ENCODE results near the gene ALDH3A2.

ALDH3A2 gene

GRCh38 chr17:19706791-19707727, 58.5 kb downstream of the ALDH3A2 start:
- no peaks in the 10 kb centered on the region for H4K20me1 ChIP-seq (ENCODE audit: insufficient read depth)
- no peak overlapping the region for H3K4me2 ChIP-seq
- H3K4me1 ChIP-seq (ENCODE audit: low read depth, poor library complexity, severe bottlenecking) = no peaks in the 10 kb centered on the region
- no peak overlapping the region for H3K4me3 ChIP-seq (IDR thresholded peaks at IDR 0.05; ENCODE audit: insufficient read depth, low read depth, low read length)
- no peaks in the 10 kb centered on the region for H3K27me3 ChIP-seq (ENCODE audit: insufficient read depth, low read depth)
- H3K9ac ChIP-seq = no peak overlapping the region
- no peak overlapping the region for H3K27ac ChIP-seq
- H2AFZ ChIP-seq (ENCODE audit: low read depth) = no peak overlapping the region
- no peaks in the 10 kb centered on the region for H3K36me3 ChIP-seq (ENCODE audit: insufficient read depth)
- H3K79me2 ChIP-seq (ENCODE audit: insufficient read depth, low read depth) = no peaks in the 10 kb centered on the region
- TF ChIP-seq CTCF (conservative IDR thresholded peaks at IDR 0.05; ENCODE audit: low read depth, low read length) = no peak

- Histone ChIP-seq H2AFZ (ENCODE audit: low read depth) (no peak overlapping the region), H3K27me3 (ENCODE audit: insufficient read depth, low read depth) (no peaks in the 10 kb centered on the region), H3K27ac (no peak overlapping the region), H3K36me3 (ENCODE audit: insufficient read depth) (no peaks in the 10 kb centered on the region), H3K4me1 (ENCODE audit: low read depth, poor library complexity, severe bottlenecking) (no peaks in the 10 kb centered on the region), H3K4me2 (no peak overlapping the region), H3K9ac (no peak overlapping the region), H4K20me1 (ENCODE audit: insufficient read depth) (no peaks in the 10 kb centered on the region), H3K4me3 (IDR thresholded peaks at IDR 0.05; ENCODE audit: insufficient read depth, low read depth, low read length) (no peak overlapping the region), H3K79me2 (ENCODE audit: insufficient read depth, low read depth) (no peaks in the 10 kb centered on the region)
- TF ChIP-seq CTCF (conservative IDR thresholded peaks at IDR 0.05; ENCODE audit: low read depth, low read length) = no peak
Observed at GRCh38 chr17:19707728-19708221, 59.2 kb downstream of the ALDH3A2 start.

GRCh38 chr17:19708431-19709175, 60.1 kb downstream of the ALDH3A2 start:
- no peak for TF ChIP-seq CTCF (conservative IDR thresholded peaks at IDR 0.05; ENCODE audit: low read depth, low read length)
- H3K4me2 ChIP-seq = no peak overlapping the region
- no peaks in the 10 kb centered on the region for H3K79me2 ChIP-seq (ENCODE audit: insufficient read depth, low read depth)
- H3K27ac ChIP-seq = no peak overlapping the region
- no peak overlapping the region for H3K4me3 ChIP-seq (IDR thresholded peaks at IDR 0.05; ENCODE audit: insufficient read depth, low read depth, low read length)
- H3K4me1 ChIP-seq (ENCODE audit: low read depth, poor library complexity, severe bottlenecking) = no peaks in the 10 kb centered on the region
- no peaks in the 10 kb centered on the region for H3K27me3 ChIP-seq (ENCODE audit: insufficient read depth, low read depth)
- H3K36me3 ChIP-seq (ENCODE audit: insufficient read depth) = no peaks in the 10 kb centered on the region
- no peaks in the 10 kb centered on the region for H4K20me1 ChIP-seq (ENCODE audit: insufficient read depth)
- H3K9ac ChIP-seq = no peak overlapping the region
- no peak overlapping the region for H2AFZ ChIP-seq (ENCODE audit: low read depth)

- Histone ChIP-seq H3K4me2 (no peak overlapping the region), H3K9ac (no peak overlapping the region)
Observed at GRCh38 chr17:19709841-19710240, 61.3 kb downstream of the ALDH3A2 start.

More at GRCh38 chr17:19709841-19710240, 61.3 kb downstream of the ALDH3A2 start:
- no peak for TF ChIP-seq CTCF (conservative IDR thresholded peaks at IDR 0.05; ENCODE audit: low read depth, low read length)
- Histone ChIP-seq H3K4me1 (ENCODE audit: low read depth, poor library complexity, severe bottlenecking) (no peaks in the 10 kb centered on the region), H3K27me3 (ENCODE audit: insufficient read depth, low read depth) (no peaks in the 10 kb centered on the region), H2AFZ (ENCODE audit: low read depth) (no peak overlapping the region), H3K79me2 (ENCODE audit: insufficient read depth, low read depth) (no peaks in the 10 kb centered on the region), H3K4me3 (IDR thresholded peaks at IDR 0.05; ENCODE audit: insufficient read depth, low read depth, low read length) (no peak overlapping the region), H3K27ac (no peak overlapping the region), H4K20me1 (ENCODE audit: insufficient read depth) (no peaks in the 10 kb centered on the region), H3K36me3 (ENCODE audit: insufficient read depth) (no peaks in the 10 kb centered on the region)

All from KMS-11 (cell line).